ENCODE measurements around the gene UCN2.

The UCN2 gene

GRCh38 chr3:48595526-48596121, 32.0 kb upstream of the UCN2 start:
- H3K4me3 ChIP-seq (ENCODE audit: low read length), result no peak overlapping the region
- no peak for TF ChIP-seq ZNF274 (IDR thresholded peaks at IDR 0.05; ENCODE audit: low read depth, low read length)

DNA sequence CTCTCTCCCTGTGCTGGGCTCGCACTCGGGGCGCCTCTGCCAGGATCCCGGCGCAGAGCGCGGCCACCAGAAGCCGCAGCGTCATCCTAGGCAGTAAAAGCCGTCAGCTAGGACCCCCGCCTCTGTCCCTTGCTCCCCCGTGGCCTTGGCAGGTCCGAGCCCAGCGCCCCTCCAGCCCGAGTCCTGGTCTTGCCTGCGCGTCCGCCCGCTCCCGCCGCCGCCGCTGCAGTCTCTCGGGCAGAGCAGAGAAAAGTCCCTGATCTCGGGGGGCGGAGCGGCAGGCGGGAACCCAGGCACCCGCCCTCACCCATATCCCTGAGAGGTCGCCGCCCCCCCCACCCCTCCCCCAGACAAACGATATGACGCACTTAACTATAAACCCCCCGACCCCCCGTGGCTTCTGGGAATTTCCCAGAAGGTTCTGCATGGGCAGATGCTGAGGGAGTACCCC, 31.5 kb upstream of the UCN2 start, which contains the start of gene COL7A1:
Gene COL7A1 (minus strand): TSS at position 255 of the 451 bp plus-strand sequence. CDS start 170 bp downstream, at position 85.
- TF ChIP-seq ZNF274 (IDR thresholded peaks at IDR 0.05; ENCODE audit: low read depth, low read length), result no peak
- no peak within 1 kb of the TSS for H3K4me3 ChIP-seq (ENCODE audit: low read length)

- TF ChIP-seq ZNF274 (IDR thresholded peaks at IDR 0.05; ENCODE audit: low read depth, low read length), result no peak
- H3K4me3 ChIP-seq (ENCODE audit: low read length), result no peak overlapping the region
These were observed 31.0 kb upstream of the UCN2 start for GRCh38 chr3:48594417-48595049.

GRCh38 chr3:48593337-48593736, 29.8 kb upstream of the UCN2 start:
- no peak for TF ChIP-seq ZNF274 (IDR thresholded peaks at IDR 0.05; ENCODE audit: low read depth, low read length)

GRCh38 chr3:48592519-48593087, 29.0 kb upstream of the UCN2 start:
- no peak for TF ChIP-seq ZNF274 (IDR thresholded peaks at IDR 0.05; ENCODE audit: low read depth, low read length)
- no peak overlapping the region for H3K4me3 ChIP-seq (ENCODE audit: low read length)

More at GRCh38 chr3:48593337-48593736, 29.8 kb upstream of the UCN2 start:
- H3K4me3 ChIP-seq (ENCODE audit: low read length), result no peak overlapping the region

DNA sequence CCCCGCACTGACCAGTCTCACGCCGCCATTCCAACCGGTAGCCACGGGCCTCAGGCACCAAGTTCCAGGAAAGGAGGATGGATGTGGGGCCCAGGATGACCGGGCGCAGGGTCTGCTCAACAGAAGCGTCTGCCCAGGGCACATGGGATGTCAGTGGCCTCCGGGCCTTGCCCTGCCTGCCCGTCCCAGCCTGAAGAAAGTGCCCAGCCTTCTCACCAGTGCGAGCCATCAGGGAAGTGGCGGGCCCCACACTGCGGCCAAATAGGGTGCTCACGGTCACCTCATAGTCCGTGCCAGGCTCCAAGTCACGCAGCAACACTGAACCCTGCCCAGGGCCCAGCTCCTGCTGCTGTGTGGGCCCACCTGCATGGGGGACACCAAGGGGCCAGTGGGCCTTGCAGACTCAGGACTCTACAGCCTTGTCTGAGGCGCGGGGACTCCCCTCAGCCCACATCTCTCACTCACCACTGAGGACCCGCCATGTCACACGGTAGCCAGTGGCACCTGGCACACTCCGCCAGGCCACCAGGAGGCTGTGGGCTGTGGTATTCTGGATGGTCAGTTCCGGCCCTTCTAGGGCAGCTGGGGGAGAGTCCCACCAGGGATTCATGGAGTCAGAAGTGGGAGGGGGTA, 28.4 kb upstream of the UCN2 start:
- TF ChIP-seq ZNF274 (IDR thresholded peaks at IDR 0.05; ENCODE audit: low read depth, low read length), result no peak
- no peak overlapping the region for H3K4me3 ChIP-seq (ENCODE audit: low read length)

DNA sequence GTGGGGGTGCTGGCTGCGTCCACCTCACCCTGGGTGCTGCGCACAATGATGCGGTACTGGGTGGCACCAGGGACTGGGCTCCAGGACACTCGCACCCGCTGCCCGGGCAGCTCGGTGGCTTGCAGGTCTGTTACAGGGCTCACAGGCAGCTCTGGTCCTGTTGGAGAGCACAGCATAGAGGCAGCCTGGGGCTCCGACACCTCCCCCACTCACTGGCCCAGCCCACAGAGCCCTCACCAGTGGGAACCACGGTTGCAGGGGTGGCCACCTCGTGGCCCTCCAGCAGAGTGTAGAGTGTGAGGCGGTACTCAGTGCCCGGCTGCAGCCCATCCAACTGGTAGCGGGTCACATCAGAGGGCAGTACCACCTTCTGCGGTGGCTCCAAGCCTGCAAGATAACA, 27.9 kb upstream of the UCN2 start:
- TF ChIP-seq ZNF274 (IDR thresholded peaks at IDR 0.05; ENCODE audit: low read depth, low read length), result no peak

DNA sequence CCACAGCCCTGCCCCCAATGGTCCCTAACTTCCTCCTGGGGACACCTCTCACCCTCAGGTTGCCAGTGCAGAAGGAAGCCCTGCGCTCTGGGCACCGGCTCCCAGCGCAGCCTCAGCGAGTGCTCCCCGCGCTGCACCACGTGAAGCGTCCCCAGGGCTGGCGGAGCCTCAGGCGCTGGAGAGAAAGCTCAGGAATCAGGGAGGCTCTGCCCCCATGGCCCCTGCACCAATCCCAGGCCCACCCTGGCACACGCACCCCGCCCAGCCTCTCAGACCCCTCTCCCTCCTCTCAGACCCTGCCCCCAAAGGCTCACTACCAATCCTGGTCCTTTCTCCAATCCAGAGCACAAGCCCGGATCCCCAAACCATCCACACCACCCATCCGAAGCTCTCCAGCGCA, 24.6 kb upstream of the UCN2 start:
- no peak for TF ChIP-seq ZNF274 (IDR thresholded peaks at IDR 0.05; ENCODE audit: low read depth, low read length)
- H3K4me3 ChIP-seq (ENCODE audit: low read length), result no peak overlapping the region

More for the DNA sequence above, 27.9 kb upstream of the UCN2 start:
- no peak overlapping the region for H3K4me3 ChIP-seq (ENCODE audit: low read length)

DNA sequence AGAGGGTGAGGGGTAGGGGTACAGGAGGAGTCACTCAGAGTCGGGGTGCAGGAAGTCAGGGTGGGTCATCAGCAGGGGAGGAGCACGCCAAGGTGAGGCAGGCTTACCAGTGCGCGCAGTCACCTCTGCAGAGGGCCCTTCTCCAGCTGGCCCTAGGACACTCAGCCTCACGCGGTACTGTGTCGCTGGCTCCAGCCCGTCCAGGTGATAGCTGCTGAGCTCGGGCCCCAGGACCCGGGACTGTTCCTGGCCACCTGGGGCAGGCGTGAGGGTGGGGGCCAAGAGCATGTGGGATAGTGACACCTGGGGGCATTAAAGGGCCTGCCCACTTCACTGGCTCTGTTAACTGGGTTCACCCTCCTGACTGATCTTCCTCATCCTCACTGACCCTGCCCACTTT, 24.1 kb upstream of the UCN2 start:
- TF ChIP-seq ZNF274 (IDR thresholded peaks at IDR 0.05; ENCODE audit: low read depth, low read length), result no peak
- no peak overlapping the region for H3K4me3 ChIP-seq (ENCODE audit: low read length)

GRCh38 chr3:48585411-48585810, 21.8 kb upstream of the UCN2 start:
- TF ChIP-seq ZNF274 (IDR thresholded peaks at IDR 0.05; ENCODE audit: low read depth, low read length), result no peak
- H3K4me3 ChIP-seq (ENCODE audit: low read length), result no peak overlapping the region

- no peak for TF ChIP-seq ZNF274 (IDR thresholded peaks at IDR 0.05; ENCODE audit: low read depth, low read length)
These were observed 21.3 kb upstream of the UCN2 start for GRCh38 chr3:48584836-48585235.

GRCh38 chr3:48581621-48582481, 18.3 kb upstream of the UCN2 start:
- no peak for TF ChIP-seq ZNF274 (IDR thresholded peaks at IDR 0.05; ENCODE audit: low read depth, low read length)
- no peak overlapping the region for H3K4me3 ChIP-seq (ENCODE audit: low read length)

More at GRCh38 chr3:48584836-48585235, 21.3 kb upstream of the UCN2 start:
- H3K4me3 ChIP-seq (ENCODE audit: low read length), result no peak overlapping the region

DNA sequence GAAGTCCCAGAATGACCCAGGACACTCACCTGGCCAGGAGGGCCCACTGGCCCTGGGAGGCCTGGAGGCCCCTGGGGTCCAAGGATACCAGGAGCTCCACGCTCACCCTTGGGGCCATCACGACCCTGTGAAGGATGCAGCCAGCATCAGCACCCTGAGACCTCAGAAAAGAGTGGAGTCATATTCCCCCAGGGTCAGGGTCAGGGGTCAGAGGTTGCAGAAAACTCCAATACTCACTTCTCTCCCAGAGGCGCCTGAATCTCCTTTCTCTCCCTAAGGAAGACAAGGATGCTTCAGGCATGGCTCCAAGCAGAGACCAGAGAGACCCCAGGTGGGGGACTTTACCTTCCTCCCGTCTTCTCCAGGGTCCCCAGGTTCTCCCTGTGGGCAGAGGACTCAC, 13.1 kb upstream of the UCN2 start:
- TF ChIP-seq ZNF274 (IDR thresholded peaks at IDR 0.05; ENCODE audit: low read depth, low read length), result no peak

DNA sequence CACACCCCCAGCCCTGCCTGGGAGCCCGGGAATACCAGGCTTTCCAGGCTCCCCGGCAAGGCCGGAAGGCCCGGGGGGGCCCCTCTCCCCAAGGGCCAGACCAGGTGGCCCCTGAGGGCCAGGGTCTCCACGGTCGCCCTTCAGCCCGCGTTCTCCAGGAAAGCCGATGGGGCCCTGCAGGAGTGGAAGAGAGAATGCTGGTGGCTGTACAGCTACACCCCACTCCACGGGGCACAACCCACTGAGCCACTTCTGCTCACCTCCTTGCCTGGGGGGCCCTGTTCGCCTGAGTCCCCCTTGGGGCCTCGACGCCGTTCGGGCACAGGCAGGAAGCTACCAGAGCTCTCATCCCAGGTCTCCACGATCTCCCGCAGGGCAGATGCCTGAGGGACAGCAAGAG, 11.8 kb upstream of the UCN2 start:
- no peak for TF ChIP-seq ZNF274 (IDR thresholded peaks at IDR 0.05; ENCODE audit: low read depth, low read length)
- H3K4me3 ChIP-seq (ENCODE audit: low read length), result no peak overlapping the region

More for the DNA sequence above, 13.1 kb upstream of the UCN2 start:
- H3K4me3 ChIP-seq (ENCODE audit: low read length), result no peak overlapping the region
